ENCODE data around the gene TREML4.

The TREML4 gene

DNA sequence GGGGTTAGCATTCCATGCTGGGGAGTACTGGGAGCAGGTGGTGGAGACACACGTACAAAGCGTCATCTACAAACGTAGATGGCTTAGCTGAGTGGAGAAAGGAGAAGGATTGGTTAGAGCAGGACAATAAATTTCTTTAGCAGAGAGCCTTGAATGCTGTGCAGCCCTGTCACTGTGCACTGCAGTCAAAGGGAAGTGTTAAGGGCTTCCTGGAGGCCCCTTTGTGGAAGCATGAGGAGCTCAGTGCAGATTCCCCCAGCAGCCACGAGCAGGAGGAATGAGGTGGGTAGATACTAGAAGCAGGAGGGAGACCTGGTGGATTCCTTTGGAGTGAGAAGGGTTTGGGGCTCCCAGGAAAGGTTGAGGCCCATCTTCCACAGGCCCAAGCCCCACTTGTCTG, 6.1 kb upstream of the TREML4 start:
- no peak overlapping the region for H3K4me3 ChIP-seq (replicated peaks in 1 of 2; ENCODE audit: low read depth in 2 of 2, low read length in 2 of 2)

DNA sequence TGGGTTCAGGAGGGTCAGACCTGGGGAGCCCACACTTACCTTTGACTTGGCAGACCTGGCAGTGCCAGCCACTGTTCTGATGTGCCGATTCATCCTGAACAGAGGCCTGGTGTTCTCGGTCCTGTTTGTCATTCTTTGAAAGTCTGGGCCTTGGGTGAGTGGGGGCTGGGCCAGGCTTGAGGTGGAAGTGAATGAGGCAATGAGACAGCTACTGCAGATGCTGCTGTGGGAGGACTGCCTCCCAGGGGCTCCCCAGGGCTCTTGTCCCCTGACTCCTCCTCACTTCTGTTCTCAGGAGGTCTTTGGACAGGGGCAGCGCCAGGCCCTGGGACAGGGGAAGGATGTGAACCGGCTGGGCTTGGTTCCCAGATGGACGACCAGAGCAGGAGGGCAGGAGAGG, 5.6 kb upstream of the TREML4 start:
- no peak overlapping the region for H3K4me3 ChIP-seq (replicated peaks in 1 of 2; ENCODE audit: low read depth in 2 of 2, low read length in 2 of 2)
- DNase-seq (ENCODE audit: low read depth in 2 of 2): no peak
- TF ChIP-seq, protein P1, sequence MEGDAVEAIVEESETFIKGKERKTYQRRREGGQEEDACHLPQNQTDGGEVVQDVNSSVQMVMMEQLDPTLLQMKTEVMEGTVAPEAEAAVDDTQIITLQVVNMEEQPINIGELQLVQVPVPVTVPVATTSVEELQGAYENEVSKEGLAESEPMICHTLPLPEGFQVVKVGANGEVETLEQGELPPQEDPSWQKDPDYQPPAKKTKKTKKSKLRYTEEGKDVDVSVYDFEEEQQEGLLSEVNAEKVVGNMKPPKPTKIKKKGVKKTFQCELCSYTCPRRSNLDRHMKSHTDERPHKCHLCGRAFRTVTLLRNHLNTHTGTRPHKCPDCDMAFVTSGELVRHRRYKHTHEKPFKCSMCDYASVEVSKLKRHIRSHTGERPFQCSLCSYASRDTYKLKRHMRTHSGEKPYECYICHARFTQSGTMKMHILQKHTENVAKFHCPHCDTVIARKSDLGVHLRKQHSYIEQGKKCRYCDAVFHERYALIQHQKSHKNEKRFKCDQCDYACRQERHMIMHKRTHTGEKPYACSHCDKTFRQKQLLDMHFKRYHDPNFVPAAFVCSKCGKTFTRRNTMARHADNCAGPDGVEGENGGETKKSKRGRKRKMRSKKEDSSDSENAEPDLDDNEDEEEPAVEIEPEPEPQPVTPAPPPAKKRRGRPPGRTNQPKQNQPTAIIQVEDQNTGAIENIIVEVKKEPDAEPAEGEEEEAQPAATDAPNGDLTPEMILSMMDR (IDR thresholded peaks at IDR 0.05; ENCODE audit: low read depth, low read length): no peak

More for the DNA sequence above, 6.1 kb upstream of the TREML4 start:
- TF ChIP-seq, protein P1 (IDR thresholded peaks at IDR 0.05; ENCODE audit: low read depth, low read length): no peak
- no peak for DNase-seq (ENCODE audit: low read depth in 2 of 2)

DNA sequence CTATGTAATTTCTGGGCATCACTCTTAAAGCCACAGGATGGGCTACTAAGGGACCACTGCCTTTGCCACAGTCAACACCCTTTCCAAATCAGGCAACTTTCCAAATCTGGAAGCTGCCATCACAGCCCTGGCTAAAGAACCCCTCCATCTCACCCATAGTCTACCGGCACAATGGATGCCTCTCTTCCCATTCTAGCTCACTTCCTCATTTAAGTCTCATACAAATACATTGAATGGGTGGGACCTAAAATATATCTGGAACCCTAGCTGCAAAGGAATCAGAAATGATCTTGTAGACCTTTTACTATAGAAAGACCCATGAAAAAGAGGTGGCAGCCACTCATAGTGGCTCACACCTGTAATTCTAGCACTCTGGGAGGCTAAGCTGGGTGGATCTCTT, 3.3 kb upstream of the TREML4 start:
- DNase-seq (ENCODE audit: low read depth in 2 of 2): no peak
- TF ChIP-seq, protein P1 (IDR thresholded peaks at IDR 0.05; ENCODE audit: low read depth, low read length): no peak
- no peak overlapping the region for H3K4me3 ChIP-seq (replicated peaks in 1 of 2; ENCODE audit: low read depth in 2 of 2, low read length in 2 of 2)

DNA sequence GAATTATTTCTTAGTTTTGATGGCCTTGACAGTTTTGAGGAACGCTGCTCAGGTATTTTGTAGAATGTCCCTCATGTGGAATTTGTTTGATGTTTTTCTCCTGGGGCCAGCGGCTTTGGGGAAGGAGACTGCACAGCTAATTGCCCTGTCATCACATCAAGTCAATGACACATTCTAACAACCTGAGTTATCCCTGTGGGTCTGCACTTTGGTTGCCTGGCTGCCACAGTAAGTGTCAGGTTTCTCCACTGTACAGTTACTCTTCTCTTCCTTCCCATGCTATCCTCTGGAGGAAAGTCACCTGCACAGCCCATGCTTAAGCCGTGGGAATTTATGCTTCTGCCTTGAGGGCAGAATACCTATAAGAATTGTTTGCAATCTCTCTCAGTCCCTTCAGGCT, 1.4 kb upstream of the TREML4 start:
- DNase-seq (ENCODE audit: low read depth in 2 of 2): no peak
- H3K4me3 ChIP-seq (replicated peaks in 1 of 2; ENCODE audit: low read depth in 2 of 2, low read length in 2 of 2): no peak overlapping the region
- TF ChIP-seq, protein P1 (IDR thresholded peaks at IDR 0.05; ENCODE audit: low read depth, low read length): no peak

DNA sequence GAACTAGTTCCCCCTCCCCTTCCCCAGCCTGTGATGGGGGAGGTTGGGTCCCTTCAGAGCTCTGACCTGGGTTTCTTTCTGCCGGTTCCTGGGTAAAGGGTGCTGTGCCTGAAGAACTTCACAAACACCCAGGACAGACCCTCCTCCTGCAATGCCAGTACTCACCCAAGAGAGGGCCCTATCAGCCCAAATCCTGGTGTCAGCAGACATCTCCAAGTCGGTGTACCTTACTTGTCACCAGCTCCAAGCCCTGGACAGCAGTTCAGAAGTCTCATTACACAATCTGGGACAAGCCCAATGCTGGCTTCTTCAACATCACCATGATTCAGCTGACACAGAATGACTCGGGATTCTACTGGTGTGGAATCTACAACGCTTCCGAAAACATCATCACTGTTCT, 467 bp downstream of the TREML4 start:
- TF ChIP-seq, protein P1 (IDR thresholded peaks at IDR 0.05; ENCODE audit: low read depth, low read length): peak; percentile 1
- H3K4me3 ChIP-seq (replicated peaks in 1 of 2; ENCODE audit: low read depth in 2 of 2, low read length in 2 of 2): no peak overlapping the region
- DNase-seq (ENCODE audit: low read depth in 2 of 2): peak; percentile 1 to 23

DNA sequence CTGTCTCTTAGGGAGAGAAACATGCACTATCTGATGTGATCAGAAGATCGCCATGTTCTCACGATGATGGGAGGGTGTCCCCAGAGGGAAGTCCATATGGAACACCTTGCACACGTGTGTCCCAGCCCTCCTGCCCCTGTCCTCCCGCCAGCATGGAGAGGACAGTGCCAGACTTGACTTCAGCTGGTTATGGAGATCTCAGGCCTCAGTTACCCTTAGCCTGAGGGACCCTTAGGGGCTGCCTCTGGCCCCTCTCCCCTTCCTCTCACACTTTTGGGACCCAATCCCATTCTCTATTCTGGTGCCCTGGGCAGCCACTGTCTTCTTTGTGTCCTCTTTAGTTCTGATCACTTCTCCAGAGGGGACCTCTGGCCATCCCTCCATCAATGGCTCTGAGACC, 1.6 kb downstream of the TREML4 start:
- no peak for DNase-seq (ENCODE audit: low read depth in 2 of 2)
- no peak overlapping the region for H3K4me3 ChIP-seq (replicated peaks in 1 of 2; ENCODE audit: low read depth in 2 of 2, low read length in 2 of 2)
- TF ChIP-seq, protein P1 (IDR thresholded peaks at IDR 0.05; ENCODE audit: low read depth, low read length): no peak

DNA sequence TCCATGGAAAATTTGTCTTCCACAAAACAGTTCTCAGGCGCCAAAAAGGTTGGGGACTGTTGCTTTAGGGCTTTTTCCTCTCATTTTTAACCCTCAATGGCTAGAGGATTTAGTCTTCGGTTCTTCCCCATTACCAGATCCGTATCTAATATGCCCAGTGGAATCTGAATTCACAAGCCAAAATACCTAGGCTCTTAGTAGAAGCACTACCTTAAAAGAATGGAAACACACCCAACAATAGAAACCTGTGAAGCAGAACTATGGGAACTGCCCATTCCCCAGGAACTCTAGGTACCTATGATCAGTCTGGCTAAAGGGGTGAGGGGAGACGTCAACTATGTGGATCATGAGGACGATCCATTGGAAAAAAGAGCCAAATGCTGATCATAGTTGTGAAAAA, 3.1 kb downstream of the TREML4 start:
- no peak for DNase-seq (ENCODE audit: low read depth in 2 of 2)
- H3K4me3 ChIP-seq (replicated peaks in 1 of 2; ENCODE audit: low read depth in 2 of 2, low read length in 2 of 2): no peak overlapping the region
- TF ChIP-seq, protein P1 (IDR thresholded peaks at IDR 0.05; ENCODE audit: low read depth, low read length): no peak
